T-helper 2 cell treated with Interferon-gamma antibody and Interleukin-4, amounts not matched to agents 100 ng/mL and 5 ng/mL, for 36 hours (primary cell): ENCODE measurements around the gene VSX2. TPM values are rescaled to one million over a fixed set of nuclear protein-coding genes. Genes with fewer than 3 reads are reported as not detected.

Source experiments
- intact Hi-C: fragments of 100-400 bp; cut with micrococcal nuclease; formaldehyde crosslinking; loops from one replicate; pipeline ENCODE4 v1.15.1; 2023
- total RNA-seq: library from RNA; stranded (reverse); gene quantifications from 2 replicates; pipeline ENCODE4 v1.2.3, GENCODE V29; 2022

VSX2 gene
- total RNA-seq, 1 donor from 2014 or later = not detected

GRCh38 chr14:74301594-74302151, 62.4 kb downstream of the VSX2 start:
- intact Hi-C loops = loop anchor here (2.0 to 10.0 kb wide), 2 partner anchors 47 to 99 kb away; no protein-coding TSS in a partner anchor

- intact Hi-C loops = loop anchor here (2.0 to 10.0 kb wide), 2 partner anchors 47 to 99 kb away; no protein-coding TSS in a partner anchor
Observed at GRCh38 chr14:74302152-74302628, 62.9 kb downstream of the VSX2 start.

GRCh38 chr14:74302634-74303569, 63.7 kb downstream of the VSX2 start, which contains the start of gene ABCD4:
ABCD4 (minus strand) TSS chr14:74302934; CDS start chr14:74302912, 22 bp downstream.
- intact Hi-C loops = loop anchor here (1.0 to 10.0 kb wide), 3 partner anchors 48 to 190 kb away; partner anchors contain the start of genes ISCA2 and NPC2

- intact Hi-C loops = loop anchor here (10.0 kb wide), 1 partner anchor 54 kb away; no protein-coding TSS in a partner anchor
Observed at GRCh38 chr14:74308695-74309094, 69.4 kb downstream of the VSX2 start.

GRCh38 chr14:74309125-74310022, 70.1 kb downstream of the VSX2 start:
- intact Hi-C loops = loop anchor here (10.0 kb wide), 1 partner anchor 55 kb away; no protein-coding TSS in a partner anchor

- intact Hi-C loops = no loop called here
Observed at GRCh38 chr14:74312161-74312560, 72.9 kb downstream of the VSX2 start.

Other genes with a start within 250 kb of the VSX2 start
- gene ENTPD5, start 220.2 kb upstream of the VSX2 start, total RNA-seq = 9.4 and 10.5 TPM in 2 replicates
- 0.48 and 0.75 TPM in 2 replicates for gene BBOF1, start 220.1 kb upstream of the VSX2 start, total RNA-seq
- 13.9 and 14.6 TPM in 2 replicates for gene ALDH6A1, start 155.0 kb upstream of the VSX2 start, total RNA-seq
- 14.7 and 15.6 TPM in 2 replicates for gene LIN52, start 154.5 kb upstream of the VSX2 start, total RNA-seq
- 47.3 and 49.6 TPM in 2 replicates for gene ABCD4, start 63.5 kb downstream of the VSX2 start, total RNA-seq
- gene VRTN, start 109.0 kb downstream of the VSX2 start, total RNA-seq = not detected in 2 replicates
- gene SYNDIG1L, start 186.8 kb downstream of the VSX2 start, total RNA-seq = not detected in 2 replicates